ENCODE results near the gene MYOD1.

Gene MYOD1

DNA sequence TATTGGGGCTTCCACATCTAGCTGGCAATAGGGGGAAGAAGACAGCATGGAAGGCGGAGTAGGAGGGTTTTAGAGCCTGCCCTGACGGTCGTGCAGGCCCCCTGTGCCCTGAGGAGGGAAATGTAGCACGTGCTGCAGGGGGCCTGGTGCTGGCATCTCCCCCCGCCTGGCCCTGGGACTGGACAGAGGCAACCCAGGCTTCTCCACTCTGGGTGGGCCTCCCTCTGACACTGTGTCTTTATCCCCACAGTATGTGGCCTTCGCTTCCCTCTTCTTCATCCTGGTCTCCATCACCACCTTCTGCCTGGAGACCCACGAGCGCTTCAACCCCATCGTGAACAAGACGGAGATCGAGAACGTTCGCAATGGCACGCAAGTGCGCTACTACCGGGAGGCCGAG is 52.0 kb downstream of the MYOD1 start:
- no peak for DNase-seq (ENCODE audit: low read depth in 2 of 2)

Measured in fibroblast of skin of left biceps (primary cell).